ENCODE data around the gene PRDM16. TPM values are rescaled to one million over a fixed set of nuclear protein-coding genes. Genes with fewer than 3 reads are reported as not detected.

Gene PRDM16
- total and polyA plus RNA-seq, 2 of the 8 experiments (the other 6 are each of a cell fraction or from before 2014, with no cell fraction given) = 0.39 to 0.43 TPM

DNA sequence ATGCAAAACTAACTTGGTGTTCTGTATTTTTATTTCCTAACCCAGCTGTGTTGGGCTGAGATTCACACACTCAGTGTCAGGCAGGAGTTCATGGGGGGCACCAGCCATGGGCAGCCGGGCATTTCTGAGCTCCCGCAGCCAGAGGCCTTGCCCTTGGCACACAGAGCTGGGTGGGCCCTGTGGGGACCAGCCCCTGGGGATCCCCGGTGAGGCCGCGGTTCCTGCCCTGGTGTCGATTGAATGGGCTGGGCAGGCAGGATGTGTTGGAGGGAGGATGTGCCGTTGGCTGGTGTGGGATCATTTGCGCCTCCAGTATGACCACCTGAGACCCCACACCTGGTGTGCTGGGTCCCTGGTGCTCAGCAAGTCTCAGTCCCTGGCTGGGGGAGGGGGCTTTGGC, 91.0 kb downstream of the PRDM16 start:
- Histone ChIP-seq H3K14ac (ENCODE audit: insufficient read length) (no peak overlapping the region), H3K23me2 (ENCODE audit: low read depth, low read length) (no peaks in the 10 kb centered on the region), H3K18ac (ENCODE audit: extremely low read depth, low read length) (no peak overlapping the region), H3K36me3 (ENCODE audit: control insufficient read depth in 2 of 4, insufficient read depth in 4 of 4, low read length in 3 of 4) (no peaks in the 10 kb centered on the region), H3K4ac (replicated peaks; ENCODE audit: insufficient read length, low read depth, low read length) (no peak overlapping the region), H3K27ac (ENCODE audit: low read depth, low read length) (no peak overlapping the region), H3K4me2 (ENCODE audit: insufficient read depth in 1 of 2, low read depth in 2 of 2, low read length in 2 of 2) (no peak overlapping the region), H2BK12ac (ENCODE audit: low read depth, low read length) (no peak overlapping the region), H3K9me3 (ENCODE audit: insufficient read depth in 2 of 2, low read depth in 1 of 2, low read length in 1 of 2) (no peaks in the 10 kb centered on the region), H3K9ac (replicated peaks in 1 of 4; ENCODE audit: extremely low read depth in 1 of 4, low read depth in 3 of 4, low read length in 3 of 4) (no peak overlapping the region), H2BK20ac (ENCODE audit: low read length) (no peak overlapping the region), H2AFZ (ENCODE audit: low read length) (no peak overlapping the region), H2AK5ac (ENCODE audit: low read depth, low read length) (no peak overlapping the region), H4K5ac (ENCODE audit: insufficient read length, low read depth, low read length) (no peak overlapping the region), H3K79me2 (ENCODE audit: control insufficient read depth in 1 of 2, insufficient read depth in 2 of 2, low read length in 2 of 2) (no peaks in the 10 kb centered on the region), H3K27me3 (replicated peaks in 1 of 4; ENCODE audit: control insufficient read depth in 3 of 4, extremely low read depth in 1 of 4, insufficient read depth in 3 of 4, low read length in 3 of 4) (0 out of 7 replicates have a peak, but pooled peaks cover 0 to 2% (median 0%) of the 10 kb centered on the region in 4 experiments), H3K23ac (ENCODE audit: insufficient read length) (no peak overlapping the region), H3K79me1 (ENCODE audit: low read depth, low read length) (no peaks in the 10 kb centered on the region), H3K4me1 (replicated peaks in 1 of 4; ENCODE audit: control insufficient read depth in 3 of 4, insufficient read depth in 4 of 4, low read length in 3 of 4) (no peaks in the 10 kb centered on the region), H3K56ac (replicated peaks; ENCODE audit: insufficient read length, low read depth, low read length) (no peak overlapping the region), H2BK15ac (ENCODE audit: low read length) (no peak overlapping the region), H4K20me1 (replicated peaks in 1 of 2; ENCODE audit: control insufficient read depth in 1 of 2, insufficient read depth in 2 of 2, low read length in 2 of 2) (peaks cover 0 to 2% of the 10 kb centered on the region in 2 experiments), H4K91ac (replicated peaks; ENCODE audit: insufficient read length, low read length) (no peak overlapping the region), H3K4me3 (ENCODE audit: extremely low read depth in 1 of 4, insufficient read depth in 2 of 4, low read depth in 3 of 4, low read length in 4 of 4) (no peak overlapping the region), H4K8ac (ENCODE audit: extremely low read depth, insufficient read depth, low read length) (no peak overlapping the region), H2BK120ac (replicated peaks; ENCODE audit: low read depth, low read length) (no peak overlapping the region), H2BK5ac (ENCODE audit: low read depth, low read length) (no peak overlapping the region)
- CTCF ChIA-PET (ENCODE audit: partially characterized antibody) = no interaction called here
- no peak for DNase-seq (ENCODE audit: low read depth in 1 of 2, low spot score in 2 of 2)
- POLR2A ChIA-PET (ENCODE audit: partially characterized antibody) = no interaction called here
- WGBS, 2 experiments (ENCODE audit: extremely low coverage in 1 of 2, insufficient coverage in 1 of 2, insufficient read length in 1 of 2, insufficient replicate concordance in 2 of 2, low coverage in 1 of 2, low lambda C conversion rate in 2 of 2, missing lambda C conversion rate in 1 of 2) = 95% methylated on average over 8 of the region's 8 CpGs; no CpG with 5 or more reads in 1 of the 2 experiments
- no peak for FAIRE-seq
- no peak for TF ChIP-seq NANOG (IDR thresholded peaks at IDR 0.05; ENCODE audit: insufficient read depth, low read depth, low read length, poor library complexity, severe bottlenecking)
- no peak for TF ChIP-seq GABPA (IDR thresholded peaks at IDR 0.05; ENCODE audit: borderline replicate concordance, insufficient read depth, low read length)
- TF ChIP-seq TEAD4 (IDR thresholded peaks at IDR 0.05; ENCODE audit: low read depth, low read length) = no peak
- TF ChIP-seq SIN3A (conservative IDR thresholded peaks at IDR 0.05 in 1 of 2, IDR thresholded peaks at IDR 0.05 in 1 of 2; ENCODE audit: low read depth in 1 of 2, low read length in 2 of 2) = no peak
- TF ChIP-seq BCL11A (IDR thresholded peaks at IDR 0.05; ENCODE audit: low read depth in 2 of 2, low read length in 2 of 2) = no peak
- no peak for TF ChIP-seq RFX5 (IDR thresholded peaks at IDR 0.05; ENCODE audit: borderline replicate concordance, low read depth, low read length)

Measured in H1 (cell line).